Astrocyte of the cerebellum (primary cell): ENCODE measurements around the gene MUSTN1.

ENCODE experiments used
- DNase-seq: peaks from one replicate; pipeline ENCODE4 v3.0.0-alpha.2; 2011; ENCODE audit warnings: low read depth
- H3K4me3 ChIP-seq: 2 replicates; pipeline ENCODE4 v1.5.1; 2011; ENCODE audit warnings: mild to moderate bottlenecking, low read depth, low read length, moderate library complexity
- CTCF ChIP-seq: IDR thresholded peaks from 2 replicates; pipeline ENCODE4 v1.5.1; 2012; ENCODE audit warnings: low read length, low read depth, moderate library complexity, mild to moderate bottlenecking; ENCODE audit errors: missing control alignments
- in situ Hi-C: cut with HindIII; loops from 2 replicates; pipeline ENCODE4 v1.10.0; 2017; ENCODE audit warnings: low sequenced_read_pairs

Gene MUSTN1

DNA sequence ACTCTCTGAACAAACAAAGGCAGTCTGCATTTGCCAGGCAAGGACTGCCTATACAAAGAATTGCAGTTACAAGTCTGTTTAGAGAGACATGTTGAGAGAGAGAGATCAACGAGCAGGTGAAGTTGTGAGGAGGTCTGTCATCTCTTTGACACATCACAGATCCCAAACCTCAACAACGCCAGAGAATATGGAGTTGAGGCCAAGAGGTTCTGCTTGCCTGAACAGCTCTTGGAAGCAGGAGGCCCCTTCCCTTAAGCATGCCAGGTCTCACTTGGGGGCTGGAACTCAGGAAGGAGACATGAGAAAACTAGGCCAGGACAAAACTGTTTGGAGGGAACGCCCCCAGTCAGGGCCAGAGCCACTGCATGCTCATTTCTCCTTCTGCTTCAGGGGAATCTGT is 22.3 kb upstream of the MUSTN1 start:
- no peak for TF ChIP-seq CTCF
- in situ Hi-C loops = no loop called here
- H3K4me3 ChIP-seq = no peak overlapping the region
- no peak for DNase-seq

DNA sequence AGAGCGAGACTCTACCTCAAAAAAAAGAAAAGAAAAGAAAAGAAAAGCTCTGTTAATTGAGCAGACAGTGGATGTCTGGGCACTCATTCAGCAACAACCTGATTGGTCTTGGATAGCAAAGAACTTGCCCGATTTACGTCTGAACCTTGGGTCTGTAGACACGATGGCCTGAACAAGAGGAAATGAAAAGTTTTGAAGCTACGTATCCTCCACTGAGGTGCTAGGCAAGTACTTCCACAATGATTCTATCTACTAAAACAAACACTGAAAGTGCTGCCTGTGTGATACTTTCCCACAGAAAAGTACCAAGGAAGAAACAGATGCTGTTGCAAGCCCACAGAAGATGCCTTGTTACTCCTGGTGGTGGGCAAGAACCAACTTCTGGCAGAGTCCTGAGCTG is 21.8 kb upstream of the MUSTN1 start:
- H3K4me3 ChIP-seq = no peak overlapping the region
- no peak for DNase-seq
- in situ Hi-C loops = no loop called here
- TF ChIP-seq CTCF = no peak

DNA sequence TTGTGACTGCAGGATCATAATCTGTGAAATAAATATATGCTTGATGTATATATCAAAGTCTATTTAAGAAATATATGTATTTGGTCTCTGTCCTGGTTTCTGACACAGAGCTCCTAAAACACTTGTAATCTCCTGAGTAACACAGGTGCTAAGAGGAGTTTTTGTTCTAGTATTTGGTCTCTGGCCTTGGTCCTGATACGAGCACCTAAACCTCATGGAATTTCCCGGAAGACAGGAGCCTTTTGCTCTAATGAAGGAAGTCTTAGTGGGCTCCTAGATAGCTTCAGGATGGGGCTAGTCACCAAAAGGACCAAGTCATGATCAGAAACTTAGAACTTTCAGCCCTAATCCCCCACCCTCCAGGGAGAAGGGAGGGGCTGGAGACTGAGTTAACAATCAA is 19.2 kb upstream of the MUSTN1 start:
- no peak for TF ChIP-seq CTCF
- DNase-seq = no peak
- H3K4me3 ChIP-seq = no peak overlapping the region
- in situ Hi-C loops = no loop called here

DNA sequence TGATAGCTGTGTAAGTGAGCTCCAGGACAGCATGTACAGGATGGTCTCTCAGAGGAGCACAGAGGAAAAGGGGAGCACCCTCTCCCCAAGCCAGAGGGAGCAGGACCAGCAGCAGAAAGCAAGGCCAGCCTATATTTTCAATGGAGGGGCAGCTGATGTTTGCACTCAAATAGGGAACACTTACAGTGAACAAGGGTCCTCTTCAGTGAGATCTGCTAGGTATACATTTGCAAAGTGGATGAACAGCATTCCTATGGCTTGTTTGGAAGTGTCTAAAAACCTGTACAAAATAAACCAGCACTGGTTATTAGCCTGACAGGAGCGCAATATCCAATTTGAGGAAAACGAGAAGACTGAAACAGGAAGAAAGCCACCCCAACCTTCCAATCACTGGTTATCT is 17.6 kb upstream of the MUSTN1 start:
- TF ChIP-seq CTCF = no peak
- in situ Hi-C loops = no loop called here
- no peak for DNase-seq
- H3K4me3 ChIP-seq = no peak overlapping the region

GRCh38 chr3:52851348-52851747 is 16.5 kb upstream of the MUSTN1 start:
- H3K4me3 ChIP-seq = no peak overlapping the region
- in situ Hi-C loops = no loop called here
- peak; percentile 11 for DNase-seq
- peak; percentile 68 for TF ChIP-seq CTCF

DNA sequence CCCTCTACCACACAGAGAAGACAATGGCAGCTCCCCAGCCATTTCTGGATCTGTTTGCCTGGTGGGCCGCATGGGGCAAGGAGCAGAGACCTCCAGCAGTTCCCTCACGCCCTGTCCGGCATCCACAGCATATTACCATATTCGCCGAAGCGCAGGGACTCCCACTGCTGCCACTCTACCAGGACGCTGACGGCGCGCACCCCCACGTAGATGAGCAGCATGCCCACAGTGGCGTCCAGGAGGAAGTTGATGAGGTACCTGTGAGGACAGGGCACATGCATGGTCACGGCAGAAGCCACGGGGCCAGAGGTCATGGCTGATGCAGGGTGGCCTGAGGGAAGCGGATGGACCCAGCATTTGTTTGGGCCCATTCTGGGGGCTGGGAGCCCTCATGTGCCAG is 14.8 kb upstream of the MUSTN1 start:
- no peak for TF ChIP-seq CTCF
- in situ Hi-C loops = no loop called here
- no peak for DNase-seq

GRCh38 chr3:52848617-52849016 is 13.8 kb upstream of the MUSTN1 start:
- TF ChIP-seq CTCF = no peak
- no peak overlapping the region for H3K4me3 ChIP-seq
- in situ Hi-C loops = no loop called here
- peak; percentile 31 for DNase-seq

More for the DNA sequence above, 14.8 kb upstream of the MUSTN1 start:
- H3K4me3 ChIP-seq = no peak overlapping the region
